OCI-LY3 (cell line): ENCODE measurements around the gene BACH2.

Source experiments
- H2AFZ ChIP-seq: fragments of 200-600, 300-600 bp; shearing (Covaris generic); 2 replicates; pipeline ENCODE4 v1.6.0; 2014; ENCODE audit warnings: antibody characterized with exemption, low read depth, low read length
- H3K27ac ChIP-seq: fragments of 200-600, 300-600 bp; sonication (generic); 2 replicates; pipeline ENCODE4 v1.5.1; 2014; ENCODE audit warnings: mild to moderate bottlenecking, low read length, moderate library complexity, mixed read lengths
- H3K27me3 ChIP-seq: fragments of 200-600, 300-600 bp; sonication (generic); 2 replicates; pipeline ENCODE4 v1.6.1; 2014; ENCODE audit warnings: low read depth, low read length, mixed read lengths
- H3K36me3 ChIP-seq: fragments of 200-600, 300-600 bp; sonication (generic); replicated peaks from 2 replicates; pipeline ENCODE3; 2014; ENCODE audit warnings: low read depth, low read length, mixed read lengths
- H3K4me1 ChIP-seq: fragments of 300-600, 200-600 bp; sonication (generic); 2 replicates; pipeline ENCODE4 v1.6.1; 2014; ENCODE audit warnings: low read length, mixed read lengths
- H3K4me2 ChIP-seq: fragments of 200-600, 300-600 bp; sonication (generic); 2 replicates; pipeline ENCODE4 v1.6.1; 2014; ENCODE audit warnings: low read length, mixed read lengths
- H3K4me3 ChIP-seq: fragments of 300-600, 200-600 bp; sonication (generic); 2 replicates; pipeline ENCODE4 v1.5.1; 2014; ENCODE audit warnings: antibody characterized with exemption, mild to moderate bottlenecking, low read length, moderate library complexity
- H3K79me2 ChIP-seq: fragments of 300-600, 200-600 bp; shearing (Covaris generic); 2 replicates; pipeline ENCODE4 v1.6.1; 2014; ENCODE audit warnings: mild to moderate bottlenecking, low read length, mixed read lengths
- H3K9ac ChIP-seq: fragments of 300-600, 200-600 bp; shearing (Covaris generic); 2 replicates; pipeline ENCODE4 v1.6.0; 2014; ENCODE audit warnings: mild to moderate bottlenecking, low read length, moderate library complexity
- H3K9me3 ChIP-seq: fragments of 200-600, 300-600 bp; shearing (Covaris generic); 2 replicates; pipeline ENCODE4 v1.6.1; 2014; ENCODE audit warnings: low read length, mixed read lengths; ENCODE audit not compliant: insufficient read depth
- H4K20me1 ChIP-seq: fragments of 200-600, 300-600 bp; sonication (generic); 2 replicates; pipeline ENCODE4 v1.6.1; 2016; ENCODE audit warnings: low read length, mixed read lengths; ENCODE audit not compliant: insufficient read depth
- EZH2phosphoT487 ChIP-seq: fragments of 200-600 bp; shearing (Covaris generic); IDR thresholded peaks from 2 replicates; pipeline ENCODE4 v1.6.1; 2018; ENCODE audit warnings: antibody characterized with exemption, mixed run types, low read depth
- TF ChIP-seq, protein P1 (sequence below): fragments of 200-600, 300-600 bp; sonication (generic); IDR thresholded peaks from 2 replicates; pipeline ENCODE4 v1.5.1; 2014; ENCODE audit warnings: antibody characterized with exemption, low read length, low read depth

BACH2 gene

GRCh38 chr6:90250405-90250804, 46.2 kb downstream of the BACH2 start:
- Histone ChIP-seq H2AFZ (no peak overlapping the region), H3K4me3 (no peak overlapping the region), H3K36me3 (no peaks in the 10 kb centered on the region), H3K4me1 (peaks cover 40% of the 10 kb centered on the region), H3K27ac (peak overlapping the region; percentile 73; the same call in 1 of the 2 replicates), H3K4me2 (peak overlapping the region; percentile 51; the same call in 1 of the 2 replicates), H4K20me1 (no peaks in the 10 kb centered on the region), H3K9ac (peak overlapping the region; percentile 35; the same call in 1 of the 2 replicates), H3K27me3 (no peaks in the 10 kb centered on the region), H3K79me2 (no peaks in the 10 kb centered on the region), H3K9me3 (no peaks in the 10 kb centered on the region)
- TF ChIP-seq, protein P1, sequence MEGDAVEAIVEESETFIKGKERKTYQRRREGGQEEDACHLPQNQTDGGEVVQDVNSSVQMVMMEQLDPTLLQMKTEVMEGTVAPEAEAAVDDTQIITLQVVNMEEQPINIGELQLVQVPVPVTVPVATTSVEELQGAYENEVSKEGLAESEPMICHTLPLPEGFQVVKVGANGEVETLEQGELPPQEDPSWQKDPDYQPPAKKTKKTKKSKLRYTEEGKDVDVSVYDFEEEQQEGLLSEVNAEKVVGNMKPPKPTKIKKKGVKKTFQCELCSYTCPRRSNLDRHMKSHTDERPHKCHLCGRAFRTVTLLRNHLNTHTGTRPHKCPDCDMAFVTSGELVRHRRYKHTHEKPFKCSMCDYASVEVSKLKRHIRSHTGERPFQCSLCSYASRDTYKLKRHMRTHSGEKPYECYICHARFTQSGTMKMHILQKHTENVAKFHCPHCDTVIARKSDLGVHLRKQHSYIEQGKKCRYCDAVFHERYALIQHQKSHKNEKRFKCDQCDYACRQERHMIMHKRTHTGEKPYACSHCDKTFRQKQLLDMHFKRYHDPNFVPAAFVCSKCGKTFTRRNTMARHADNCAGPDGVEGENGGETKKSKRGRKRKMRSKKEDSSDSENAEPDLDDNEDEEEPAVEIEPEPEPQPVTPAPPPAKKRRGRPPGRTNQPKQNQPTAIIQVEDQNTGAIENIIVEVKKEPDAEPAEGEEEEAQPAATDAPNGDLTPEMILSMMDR, result no peak
- TF ChIP-seq EZH2phosphoT487, result no peak

GRCh38 chr6:90249458-90249857, 47.2 kb downstream of the BACH2 start:
- no peak for TF ChIP-seq EZH2phosphoT487
- TF ChIP-seq, protein P1, result no peak
- Histone ChIP-seq H2AFZ (no peak overlapping the region), H3K9me3 (no peaks in the 10 kb centered on the region), H3K9ac (no peak overlapping the region), H3K36me3 (no peaks in the 10 kb centered on the region), H3K27ac (peak overlapping the region; percentile 73; the same call in 1 of the 2 replicates), H3K27me3 (no peaks in the 10 kb centered on the region), H4K20me1 (no peaks in the 10 kb centered on the region), H3K79me2 (no peaks in the 10 kb centered on the region), H3K4me1 (peaks cover 40% of the 10 kb centered on the region), H3K4me3 (no peak overlapping the region), H3K4me2 (peak overlapping the region; percentile 51; the same call in 1 of the 2 replicates)

- Histone ChIP-seq H3K4me2 (no peak overlapping the region), H2AFZ (no peak overlapping the region), H3K36me3 (no peaks in the 10 kb centered on the region), H3K4me1 (peaks cover 40% of the 10 kb centered on the region), H3K79me2 (no peaks in the 10 kb centered on the region), H3K27ac (no peak overlapping the region), H3K9ac (no peak overlapping the region), H3K9me3 (no peaks in the 10 kb centered on the region), H4K20me1 (no peaks in the 10 kb centered on the region), H3K4me3 (no peak overlapping the region), H3K27me3 (no peaks in the 10 kb centered on the region)
- no peak for TF ChIP-seq EZH2phosphoT487
- TF ChIP-seq, protein P1, result no peak
Measured at GRCh38 chr6:90249034-90249433, 47.6 kb downstream of the BACH2 start.

DNA sequence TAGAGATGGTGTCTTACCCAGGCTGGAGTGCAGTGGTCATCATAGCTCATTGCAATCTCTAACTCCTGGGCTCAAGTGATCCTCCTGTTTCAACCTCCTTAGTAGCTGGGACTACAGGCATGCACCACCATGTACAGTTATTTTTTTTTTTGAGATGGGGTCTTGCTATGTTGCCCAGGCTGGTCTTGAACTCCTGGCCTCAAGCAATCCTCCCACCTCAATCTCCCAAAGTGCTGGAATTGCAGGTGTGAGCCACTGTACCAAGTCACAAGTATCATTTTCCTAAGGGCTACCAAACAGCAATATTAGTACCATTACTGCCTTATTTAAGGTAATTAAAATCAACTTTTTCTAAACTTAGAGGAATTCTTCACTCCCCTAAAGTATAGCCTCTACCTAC, 49.4 kb downstream of the BACH2 start:
- H3K4me1 ChIP-seq, result peaks cover 34% of the 10 kb centered on the region
- H4K20me1 ChIP-seq, result no peaks in the 10 kb centered on the region
- H3K9ac ChIP-seq, result no peak overlapping the region
- no peaks in the 10 kb centered on the region for H3K27me3 ChIP-seq
- H2AFZ ChIP-seq, result no peak overlapping the region
- no peaks in the 10 kb centered on the region for H3K79me2 ChIP-seq
- no peak overlapping the region for H3K4me3 ChIP-seq
- no peak overlapping the region for H3K4me2 ChIP-seq
- no peak overlapping the region for H3K27ac ChIP-seq
- TF ChIP-seq, protein P1, result no peak
- no peak for TF ChIP-seq EZH2phosphoT487
- no peaks in the 10 kb centered on the region for H3K36me3 ChIP-seq
- no peaks in the 10 kb centered on the region for H3K9me3 ChIP-seq
